ENCODE results near the gene PPIL3. TPM values are rescaled to one million over a fixed set of nuclear protein-coding genes. Genes with fewer than 3 reads are reported as not detected.

The PPIL3 gene
- total and polyA plus RNA-seq, 3 donors from 2014 or later, result 37.0 to 50.2 (median 44.7) TPM

DNA sequence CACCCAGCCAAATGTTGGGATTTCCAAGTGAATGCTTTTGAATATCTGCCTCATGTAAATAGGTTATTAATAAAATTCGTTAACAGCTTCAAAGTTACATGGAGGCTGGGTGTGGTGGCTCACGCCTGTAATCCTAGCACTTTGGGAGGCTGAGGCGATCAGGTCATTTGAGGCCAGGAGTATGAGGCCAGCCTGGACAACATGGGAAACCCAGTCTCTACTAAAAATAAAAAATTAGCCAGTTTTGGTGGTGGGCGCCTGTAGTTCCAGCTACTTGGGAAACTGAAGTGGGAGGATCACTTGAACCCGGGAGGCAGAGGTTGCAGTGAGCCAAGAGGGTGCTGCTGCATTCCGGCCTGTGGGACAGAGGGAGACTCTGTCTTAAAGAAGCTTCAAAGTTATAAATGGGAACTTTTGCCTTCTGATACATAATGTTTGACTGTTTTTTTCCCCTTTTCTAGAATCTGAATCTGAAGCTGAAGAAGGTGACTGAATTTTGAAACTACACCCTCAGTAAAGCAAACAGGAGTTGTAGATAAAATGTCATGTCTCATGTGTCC is 67.1 kb downstream of the PPIL3 start:
- Histone ChIP-seq H3K36me3 (ENCODE audit: low read depth, missing control alignments) (no peaks in the 10 kb centered on the region), H3K4me3 (no peak overlapping the region), H3K9me3 (no peaks in the 10 kb centered on the region), H3K27me3 (no peaks in the 10 kb centered on the region), H3K27ac (no peak overlapping the region), H3K4me1 (peaks cover 5% of the 10 kb centered on the region)
- TF ChIP-seq, protein P1, sequence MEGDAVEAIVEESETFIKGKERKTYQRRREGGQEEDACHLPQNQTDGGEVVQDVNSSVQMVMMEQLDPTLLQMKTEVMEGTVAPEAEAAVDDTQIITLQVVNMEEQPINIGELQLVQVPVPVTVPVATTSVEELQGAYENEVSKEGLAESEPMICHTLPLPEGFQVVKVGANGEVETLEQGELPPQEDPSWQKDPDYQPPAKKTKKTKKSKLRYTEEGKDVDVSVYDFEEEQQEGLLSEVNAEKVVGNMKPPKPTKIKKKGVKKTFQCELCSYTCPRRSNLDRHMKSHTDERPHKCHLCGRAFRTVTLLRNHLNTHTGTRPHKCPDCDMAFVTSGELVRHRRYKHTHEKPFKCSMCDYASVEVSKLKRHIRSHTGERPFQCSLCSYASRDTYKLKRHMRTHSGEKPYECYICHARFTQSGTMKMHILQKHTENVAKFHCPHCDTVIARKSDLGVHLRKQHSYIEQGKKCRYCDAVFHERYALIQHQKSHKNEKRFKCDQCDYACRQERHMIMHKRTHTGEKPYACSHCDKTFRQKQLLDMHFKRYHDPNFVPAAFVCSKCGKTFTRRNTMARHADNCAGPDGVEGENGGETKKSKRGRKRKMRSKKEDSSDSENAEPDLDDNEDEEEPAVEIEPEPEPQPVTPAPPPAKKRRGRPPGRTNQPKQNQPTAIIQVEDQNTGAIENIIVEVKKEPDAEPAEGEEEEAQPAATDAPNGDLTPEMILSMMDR (IDR thresholded peaks at IDR 0.05), result no peak
- TF ChIP-seq POLR2A (IDR thresholded peaks at IDR 0.05), result no peak
- DNase-seq, result no peak
- WGBS, 2 donors, result 84 to 89% methylated on average over 6 of the region's 6 CpGs
- intact Hi-C loops (cut with DNase I; ENCODE audit: low total_unique reads), result no loop called here

Small RNAs within 50 kb of the gene (small RNA-seq; reads per million reads assigned to genes)
- gene RF00019, result 0 reads per million in 2 donors
- gene RNA5SP115, result 0 reads per million in 2 donors
- gene RNU6-312P, result 0 reads per million in 2 donors
- gene RNU6-31P, result 0.09 to 0.19 reads per million in 2 donors
- 0 reads per million in 2 donors for gene RNU6-762P

Other genes starting within 250 kb of the PPIL3 start
- gene BZW1, start 77.2 kb downstream of the PPIL3 start, total RNA-seq, result 100 to 1,000 TPM; 238 to 284 TPM
- gene BZW1, start 77.2 kb downstream of the PPIL3 start, polyA plus RNA-seq (ENCODE audit: insufficient read depth, low read depth, low replicate concordance), result 267 TPM
- 100 to 1,000 TPM; 107 to 117 TPM for gene CLK1, start 24.4 kb downstream of the PPIL3 start, total RNA-seq
- gene CLK1, start 24.4 kb downstream of the PPIL3 start, polyA plus RNA-seq (ENCODE audit: insufficient read depth, low read depth, low replicate concordance), result 62.7 TPM
- gene NIF3L1, start 294 bp upstream of the PPIL3 start, total RNA-seq, result 10 to 100 TPM; 36.1 to 45.9 TPM
- gene NIF3L1, start 294 bp upstream of the PPIL3 start, polyA plus RNA-seq (ENCODE audit: insufficient read depth, low read depth, low replicate concordance), result 36.1 TPM
- gene ORC2, start 74.6 kb upstream of the PPIL3 start, total RNA-seq, result 10 to 100 TPM; 31.8 to 32.5 TPM
- gene ORC2, start 74.6 kb upstream of the PPIL3 start, polyA plus RNA-seq (ENCODE audit: insufficient read depth, low read depth, low replicate concordance), result 70.4 TPM
- gene HYCC2, start 182.6 kb upstream of the PPIL3 start, total RNA-seq, result 10 to 100 TPM; 26.8 to 27.9 TPM
- gene HYCC2, start 182.6 kb upstream of the PPIL3 start, polyA plus RNA-seq (ENCODE audit: insufficient read depth, low read depth, low replicate concordance), result 10.7 TPM
- 10 to 100 TPM; 46.8 to 56.2 TPM for gene NDUFB3, start 182.9 kb upstream of the PPIL3 start, total RNA-seq
- 129 TPM for gene NDUFB3, start 182.9 kb upstream of the PPIL3 start, polyA plus RNA-seq (ENCODE audit: insufficient read depth, low read depth, low replicate concordance)
- 100 to 1,000 TPM; 117 to 137 TPM for gene CFLAR, start 227.1 kb upstream of the PPIL3 start, total RNA-seq
- gene CFLAR, start 227.1 kb upstream of the PPIL3 start, polyA plus RNA-seq (ENCODE audit: insufficient read depth, low read depth, low replicate concordance), result 51.1 TPM